ENCODE results near the gene CELF4. TPM values are rescaled to one million over a fixed set of nuclear protein-coding genes. Genes with fewer than 3 reads are reported as not detected.

The CELF4 gene
- total RNA-seq, 4 donors from 2014 or later, result not detected

- 4 to 6% methylated on average over 1 of the region's 1 CpG for WGBS, 2 donors
- H3K36me3 ChIP-seq, result no peaks in the 10 kb centered on the region
- TF ChIP-seq CTCF (IDR thresholded peaks at IDR 0.05) (no peak), EP300 (IDR thresholded peaks at IDR 0.05) (no peak), POLR2A (IDR thresholded peaks at IDR 0.05) (no peak)
Observed at GRCh38 chr18:37287601-37288000, 278.0 kb downstream of the CELF4 start.

GRCh38 chr18:37286801-37287200 is 278.8 kb downstream of the CELF4 start:
- TF ChIP-seq POLR2A (IDR thresholded peaks at IDR 0.05) (no peak), CTCF (IDR thresholded peaks at IDR 0.05) (no peak), EP300 (IDR thresholded peaks at IDR 0.05) (no peak)
- Histone ChIP-seq H3K9me3 (no peaks in the 10 kb centered on the region), H3K27me3 (no peaks in the 10 kb centered on the region), H3K4me3 (no peak overlapping the region), H3K4me1 (no peaks in the 10 kb centered on the region), H3K36me3 (no peaks in the 10 kb centered on the region), H3K27ac (no peak overlapping the region)
- 80 to 83% methylated on average over 4 to 9 of the region's 9 CpGs for WGBS, 2 donors
- DNase-seq (ENCODE audit: low spot score in 2 of 2), result no peak

More at GRCh38 chr18:37287601-37288000, 278.0 kb downstream of the CELF4 start:
- Histone ChIP-seq H3K9me3 (no peaks in the 10 kb centered on the region), H3K27me3 (no peaks in the 10 kb centered on the region), H3K27ac (no peak overlapping the region), H3K4me3 (no peak overlapping the region), H3K4me1 (no peaks in the 10 kb centered on the region)
- DNase-seq (ENCODE audit: low spot score in 2 of 2), result no peak

DNA sequence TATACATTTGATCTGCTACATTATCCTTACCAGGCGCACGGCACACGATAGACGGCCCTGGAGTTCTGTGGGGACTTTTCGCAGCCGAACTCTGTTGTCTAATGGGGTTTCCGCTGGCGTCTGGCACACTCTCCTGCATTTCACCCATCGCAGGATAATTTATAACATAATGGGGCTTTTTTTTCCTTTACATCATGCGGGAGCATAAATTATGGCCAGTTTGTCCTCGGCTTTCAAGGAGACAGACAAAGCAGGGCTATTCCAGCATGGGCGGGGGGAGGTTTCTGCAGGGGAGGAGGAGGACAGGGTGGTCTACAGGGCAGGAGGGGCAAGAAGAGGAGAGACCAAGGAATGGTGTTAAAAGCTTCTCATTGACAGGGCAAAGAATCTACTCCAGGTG is 279.8 kb downstream of the CELF4 start:
- 21 to 43% methylated on average over 12 of the region's 12 CpGs for WGBS, 2 donors
- TF ChIP-seq EP300 (IDR thresholded peaks at IDR 0.05) (no peak), CTCF (IDR thresholded peaks at IDR 0.05) (no peak), POLR2A (IDR thresholded peaks at IDR 0.05) (no peak)
- Histone ChIP-seq H3K36me3 (no peaks in the 10 kb centered on the region), H3K4me3 (no peak overlapping the region), H3K4me1 (no peaks in the 10 kb centered on the region), H3K27ac (no peak overlapping the region), H3K9me3 (no peaks in the 10 kb centered on the region), H3K27me3 (no peaks in the 10 kb centered on the region)
- no peak for DNase-seq (ENCODE audit: low spot score in 2 of 2)

DNA sequence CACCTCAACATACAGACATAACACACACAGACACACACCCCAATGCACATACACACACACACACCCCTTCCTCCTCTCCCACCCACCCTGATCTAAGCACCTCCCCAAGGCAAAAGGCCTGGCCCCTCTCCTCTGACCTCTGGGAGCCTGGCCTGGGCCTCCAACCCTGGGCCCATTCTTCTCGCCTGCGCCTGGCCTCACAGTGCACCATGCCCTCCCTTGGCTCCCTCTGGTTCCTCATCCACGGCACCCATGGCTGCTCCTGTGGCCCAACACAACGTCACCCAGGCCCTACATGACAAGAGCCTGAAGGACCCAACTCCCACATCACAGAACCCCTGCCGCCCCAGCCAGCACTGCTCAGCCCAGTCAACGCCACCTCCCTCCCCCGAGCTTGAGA is 281.3 kb downstream of the CELF4 start:
- 83 to 89% methylated on average over 7 of the region's 7 CpGs for WGBS, 2 donors
- H3K9me3 ChIP-seq, result no peaks in the 10 kb centered on the region

More for the DNA sequence above, 281.3 kb downstream of the CELF4 start:
- no peaks in the 10 kb centered on the region for H3K36me3 ChIP-seq
- H3K4me1 ChIP-seq, result no peaks in the 10 kb centered on the region
- H3K4me3 ChIP-seq, result no peak overlapping the region
- DNase-seq (ENCODE audit: low spot score in 2 of 2), result no peak
- TF ChIP-seq POLR2A (IDR thresholded peaks at IDR 0.05) (no peak), EP300 (IDR thresholded peaks at IDR 0.05) (no peak), CTCF (IDR thresholded peaks at IDR 0.05) (no peak)
- no peak overlapping the region for H3K27ac ChIP-seq
- no peaks in the 10 kb centered on the region for H3K27me3 ChIP-seq
